ENCODE data around the gene SMC1A.
"Not testable (repeated sequence)": the region's sequence is repeated elsewhere in the genome, so short reads cannot be mapped to it uniquely, and the experiment has no call there.

SMC1A gene

GRCh38 chrX:53422086-53422860 lies at the start of gene SMC1A:
TSS of gene SMC1A (minus strand) at chrX:53422654. CDS start at chrX:53422600, 54 bp downstream.
- peak; percentile 96 for FAIRE-seq

DNA sequence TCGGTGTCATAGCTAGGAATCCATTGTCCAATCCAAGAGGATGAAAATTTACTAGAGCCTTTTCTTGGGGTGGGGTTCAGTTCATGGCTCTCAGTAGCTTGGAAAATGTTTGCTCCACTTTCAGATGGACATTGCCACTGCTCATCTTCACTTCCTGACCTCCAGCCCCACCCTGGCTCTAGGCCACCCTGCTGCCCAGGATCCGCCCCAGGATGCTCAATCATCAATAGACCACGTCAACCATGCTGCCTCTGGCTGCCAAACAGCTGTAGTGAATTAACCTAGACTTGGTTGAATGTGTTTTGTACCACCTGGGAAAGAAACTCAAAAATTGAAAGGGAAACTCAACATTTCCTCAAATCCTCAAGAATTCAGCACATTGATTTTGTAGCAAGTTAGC lies 48.9 kb upstream of the SMC1A start:
- no peak for FAIRE-seq

DNA sequence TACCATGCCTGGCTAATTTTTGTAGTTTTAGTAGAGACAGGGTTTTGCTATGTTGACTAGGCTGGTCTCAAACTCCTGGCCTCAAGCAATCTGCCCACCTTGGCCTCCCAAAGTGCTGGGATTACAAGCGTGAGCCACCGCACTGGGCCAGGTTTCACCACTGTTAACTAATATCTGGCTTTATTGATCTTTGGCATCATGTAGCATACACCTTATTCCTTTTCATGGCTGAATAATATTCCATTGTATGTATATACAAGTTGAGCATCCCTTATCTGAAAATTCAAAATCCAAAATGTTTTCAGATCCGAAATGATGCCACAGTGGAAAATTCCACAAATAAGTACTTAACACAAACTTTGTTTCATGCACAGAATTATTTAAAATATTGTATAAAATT lies 46.2 kb upstream of the SMC1A start:
- FAIRE-seq = not testable (repeated sequence)

- FAIRE-seq = no peak
These were observed 35.6 kb upstream of the SMC1A start for GRCh38 chrX:53458082-53458481.

DNA sequence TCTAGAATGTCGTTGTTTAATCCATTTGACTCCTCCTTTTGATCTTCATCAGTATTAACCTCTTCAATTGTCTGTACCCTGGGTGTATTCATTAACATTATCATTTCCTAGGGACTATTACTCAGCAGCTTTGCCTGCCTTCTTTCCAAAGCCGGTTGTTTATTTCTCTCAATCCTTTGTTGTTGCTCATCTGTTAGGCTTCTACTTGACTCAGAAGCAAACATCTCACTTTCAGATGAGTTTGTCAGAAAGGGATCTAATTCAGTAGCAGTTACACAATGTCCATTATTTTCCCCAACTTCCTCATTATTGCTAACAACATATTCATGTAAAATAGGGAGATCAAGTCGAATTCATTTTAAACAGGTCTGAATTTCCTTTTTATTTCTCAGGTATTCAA lies 33.8 kb upstream of the SMC1A start:
- FAIRE-seq = no peak

- no peak for FAIRE-seq
These were observed 30.4 kb upstream of the SMC1A start for GRCh38 chrX:53452812-53453211.

- FAIRE-seq = no peak
These were observed 27.2 kb upstream of the SMC1A start for GRCh38 chrX:53449632-53450031.

DNA sequence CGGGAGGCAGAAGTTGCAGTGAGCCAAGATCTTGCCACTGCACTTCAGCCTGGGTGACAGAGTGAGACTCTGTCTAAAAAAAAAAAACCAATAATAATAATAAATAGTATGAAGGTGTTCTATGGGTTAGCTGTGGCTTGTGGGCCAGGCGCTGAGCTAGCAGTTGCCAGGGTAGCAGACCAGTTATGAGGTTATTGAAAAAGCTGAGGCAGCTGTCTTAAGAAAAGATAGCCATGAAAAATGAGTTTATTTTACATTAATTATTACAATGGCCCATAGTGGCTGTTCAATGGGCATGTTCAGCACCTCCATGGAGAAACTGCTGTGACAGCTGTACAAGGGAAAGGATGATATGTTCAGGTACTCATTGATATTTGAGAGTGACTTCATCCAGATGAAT lies 25.0 kb upstream of the SMC1A start:
- no peak for FAIRE-seq

DNA sequence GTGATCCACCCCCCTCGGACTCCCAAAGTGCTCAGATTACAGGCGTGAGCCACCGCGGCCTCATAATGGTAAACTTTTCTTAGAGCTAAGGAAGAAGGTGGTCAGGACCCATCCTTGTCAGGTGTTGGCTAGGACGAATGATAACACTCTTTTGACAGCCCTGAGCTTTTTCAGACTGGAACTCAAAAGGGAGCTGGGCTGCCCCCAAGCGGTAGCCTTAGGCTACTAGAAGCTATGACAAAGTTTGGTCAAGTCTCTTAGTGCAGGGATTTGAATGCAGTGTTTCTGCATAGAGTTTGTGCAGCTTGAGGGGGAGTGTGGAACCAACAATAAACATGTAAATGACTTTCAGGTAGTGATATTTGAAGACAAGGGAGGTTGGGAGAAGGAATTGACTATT lies 23.5 kb upstream of the SMC1A start:
- no peak for FAIRE-seq

DNA sequence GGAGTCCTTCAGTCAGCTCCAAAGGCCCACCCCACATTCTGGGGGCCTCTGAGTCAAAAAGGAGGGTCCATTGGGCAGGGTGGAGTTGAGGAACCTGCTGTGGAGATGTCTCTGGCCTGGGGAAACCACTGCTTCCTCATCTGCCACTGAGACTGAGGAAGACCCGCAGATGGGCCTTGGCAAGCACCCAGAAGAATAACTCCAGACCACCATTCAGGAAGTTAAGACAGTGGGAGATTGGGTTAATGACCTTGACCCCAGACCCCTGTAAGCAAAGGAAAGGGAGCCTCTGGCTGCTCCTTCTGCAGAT lies 19.8 kb upstream of the SMC1A start:
- FAIRE-seq = no peak

- no peak for FAIRE-seq
These were observed 19.3 kb upstream of the SMC1A start for GRCh38 chrX:53441531-53442321.

- no peak for FAIRE-seq
These were observed 18.4 kb upstream of the SMC1A start for GRCh38 chrX:53440621-53441517.

DNA sequence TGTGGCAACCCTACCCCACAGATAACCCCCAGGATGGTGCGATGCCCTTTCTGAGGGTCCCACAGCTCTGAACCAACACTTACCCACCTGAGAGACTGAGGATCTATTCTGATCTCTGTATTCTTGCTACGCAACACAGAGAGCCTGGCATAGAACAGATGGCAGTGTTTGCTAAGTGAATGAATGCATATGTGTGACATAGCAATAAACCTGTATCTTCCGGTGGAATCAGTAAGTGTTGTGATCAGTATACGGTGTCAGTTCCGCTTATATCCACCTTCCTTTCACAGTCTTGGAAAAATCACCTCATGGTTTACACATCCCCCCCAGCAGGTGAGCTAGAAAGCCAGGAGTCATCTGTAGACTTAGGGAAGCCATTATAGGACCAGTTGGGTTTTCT lies 17.6 kb upstream of the SMC1A start:
- FAIRE-seq = no peak

- no peak for FAIRE-seq
These were observed 16.4 kb upstream of the SMC1A start for GRCh38 chrX:53438832-53439230.

DNA sequence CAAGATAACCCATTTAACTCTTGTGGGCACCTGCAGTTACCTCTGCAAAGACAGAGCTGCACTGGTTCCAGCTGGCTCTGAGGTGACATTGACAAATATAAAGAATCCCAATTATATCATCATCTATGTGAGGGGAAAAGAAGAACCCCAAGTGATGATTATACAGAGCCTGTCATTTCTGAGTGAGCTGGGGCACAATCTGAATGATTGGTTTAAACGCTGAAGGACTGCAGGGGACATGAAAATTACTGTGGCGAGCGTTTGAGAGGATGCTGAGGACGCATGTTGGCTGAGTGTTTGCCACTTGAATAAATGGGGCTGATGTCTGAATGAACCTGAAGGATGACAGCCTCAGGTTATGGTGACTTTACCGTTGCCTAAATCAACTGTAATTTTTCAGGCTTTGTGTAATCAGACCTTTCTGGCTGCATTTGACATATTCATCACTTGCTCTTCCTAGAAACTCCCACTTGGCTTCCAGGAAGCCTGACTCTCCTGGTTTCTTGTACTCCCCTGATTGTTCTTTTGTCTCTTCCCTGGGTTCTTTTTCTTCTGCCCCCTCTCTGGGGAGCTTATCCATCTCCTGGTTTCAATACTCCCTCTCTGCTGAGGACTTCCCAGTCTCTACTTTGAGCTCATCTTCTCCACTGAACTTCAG lies 15.8 kb upstream of the SMC1A start:
- FAIRE-seq = no peak

GRCh38 chrX:53437206-53437605 lies 14.8 kb upstream of the SMC1A start:
- FAIRE-seq = no peak

- FAIRE-seq = peak; percentile 29
These were observed 13.5 kb upstream of the SMC1A start for GRCh38 chrX:53435997-53436396.

DNA sequence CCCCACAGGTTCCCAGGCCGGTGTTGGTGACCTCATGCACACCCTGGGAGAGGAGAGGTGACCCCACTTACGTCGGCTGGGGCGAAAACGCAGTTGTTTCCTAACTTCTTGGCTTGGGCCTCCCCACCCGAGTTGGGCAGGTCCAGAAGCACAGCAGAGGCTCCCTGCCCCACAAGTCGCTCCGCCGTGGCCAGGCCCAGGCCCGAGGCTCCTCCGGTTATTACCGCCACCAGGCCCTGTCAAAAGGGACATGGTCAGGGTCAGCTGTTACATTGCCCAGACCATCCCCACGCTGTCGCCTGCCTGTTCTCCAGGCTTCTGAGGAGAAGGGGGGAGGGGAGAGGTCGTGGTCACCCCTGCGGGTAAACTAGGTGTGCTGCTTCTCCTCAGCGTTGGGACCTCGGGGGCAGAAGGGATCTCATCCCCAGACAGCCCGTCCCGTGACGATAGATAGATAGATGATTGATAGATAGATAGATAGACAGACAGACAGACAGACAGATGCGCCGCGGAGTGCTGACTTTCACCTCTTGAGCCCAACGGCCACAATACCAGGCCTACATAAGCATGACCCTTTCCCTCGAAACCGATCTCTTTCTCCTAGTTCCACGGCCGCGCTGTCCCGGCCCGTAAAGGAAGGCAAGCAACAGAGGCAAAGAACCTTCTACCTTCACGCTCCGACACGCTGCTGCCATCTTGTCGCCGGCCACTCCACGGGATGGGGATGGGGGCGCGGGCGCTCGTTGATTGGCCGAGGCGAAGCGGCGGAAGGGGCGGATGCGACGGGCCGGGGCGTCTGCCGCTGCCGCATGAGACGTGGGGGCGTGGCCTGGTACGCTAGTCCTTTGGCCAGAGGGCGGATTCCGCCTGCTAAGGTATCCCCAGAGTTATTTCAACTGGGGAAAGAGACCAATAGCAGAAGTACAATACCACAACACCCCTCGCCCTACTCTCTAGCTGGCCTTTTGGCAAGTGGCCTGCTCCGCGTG lies 11.5 kb upstream of the SMC1A start, which contains the start of gene HSD17B10:
Gene HSD17B10 (minus strand): TSS at position 720 of the 989 bp plus-strand sequence. CDS start 25 bp downstream, at position 695.
- FAIRE-seq = no peak

DNA sequence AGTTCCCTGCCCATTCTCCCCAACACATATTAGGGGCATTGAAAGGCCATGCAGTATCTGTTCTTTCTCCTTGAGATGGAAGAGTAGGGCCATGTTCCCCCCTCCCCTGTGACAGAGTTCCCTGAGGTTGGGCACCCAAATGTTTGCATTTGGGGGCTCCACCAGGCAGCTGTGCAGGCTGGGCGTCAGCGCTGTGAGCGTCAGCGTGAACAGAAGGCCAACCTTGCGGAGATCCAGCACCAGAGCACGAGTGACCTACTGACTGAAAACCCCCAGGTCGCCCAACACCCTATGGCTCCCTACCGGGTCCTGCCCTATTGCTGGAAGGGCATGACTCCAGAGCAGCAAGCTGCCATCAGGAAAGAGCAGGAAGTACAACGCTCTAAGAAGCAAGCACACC lies 7.8 kb upstream of the SMC1A start:
- no peak for FAIRE-seq

DNA sequence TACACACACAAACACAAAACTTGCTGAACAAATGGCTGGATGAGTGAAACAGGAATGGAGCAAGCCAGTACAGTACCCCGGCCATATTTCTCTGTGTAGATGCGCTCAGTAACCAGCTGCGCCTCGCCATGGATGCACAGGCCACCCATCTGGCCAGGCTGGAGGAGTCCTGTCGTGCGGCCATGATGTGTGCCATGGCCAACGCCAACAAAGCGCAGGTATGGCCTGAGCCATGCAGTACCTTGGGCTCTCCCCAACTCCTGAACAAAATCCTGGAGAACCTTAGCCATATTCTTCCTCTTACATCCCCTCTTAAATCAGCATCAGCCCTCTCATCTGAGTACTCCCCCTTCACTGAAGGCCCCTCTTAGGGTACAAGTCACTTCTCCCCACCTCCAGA lies 7.3 kb upstream of the SMC1A start:
- no peak for FAIRE-seq

- no peak for FAIRE-seq
These were observed 430 bp upstream of the SMC1A start, which contains the start of gene RIBC1 for GRCh38 chrX:53422861-53423306. TSS of gene RIBC1 (plus strand) at chrX:53422873. CDS start at chrX:53426277, 3,404 bp downstream.
